HG03439 (cell line): ENCODE results near the gene PSMD3.

Experiments used
- ATAC-seq: cut with Tn5 transposase; IDR thresholded peaks from one replicate; pipeline ENCODE4 v1.9.1; 2021; ENCODE audit warnings: mild to moderate bottlenecking, moderate library complexity; ENCODE audit not compliant: unreplicated experiment

PSMD3 gene

GRCh38 chr17:40041196-40041595, 60.6 kb downstream of the PSMD3 start:
- ATAC-seq: no peak
